Stimulated activated CD4-positive, alpha-beta T cell treated with anti-CD3 and anti-CD28 coated beads, Interleukin-4, amount 100 ng/mL, for 4 hours (primary cell): ENCODE data around the gene INHBA.

Experiments used
- DNase-seq, 2 experiments: peaks; one replicate each; pipeline ENCODE4 v3.0.0-alpha.2; 2020

INHBA gene

GRCh38 chr7:41710838-41711237 lies 7.9 kb upstream of the INHBA start:
- DNase-seq, result no peak

GRCh38 chr7:41709621-41710020 lies 6.7 kb upstream of the INHBA start:
- DNase-seq, result no peak

- no peak for DNase-seq
These were observed 5.9 kb upstream of the INHBA start for GRCh38 chr7:41708581-41709358.

GRCh38 chr7:41706228-41706930 lies 3.5 kb upstream of the INHBA start:
- no peak for DNase-seq

- peak; percentile 35 to 42 for DNase-seq
These were observed 2.4 kb upstream of the INHBA start for GRCh38 chr7:41705109-41705901.

GRCh38 chr7:41701068-41701941 lies 1.6 kb downstream of the INHBA start:
- DNase-seq, result no peak

GRCh38 chr7:41700044-41700471 lies 2.8 kb downstream of the INHBA start:
- no peak for DNase-seq

- DNase-seq, result no peak
These were observed 3.4 kb downstream of the INHBA start for GRCh38 chr7:41699516-41699915.

- no peak for DNase-seq
These were observed 4.2 kb downstream of the INHBA start for GRCh38 chr7:41698726-41699125.

- no peak for DNase-seq
These were observed 4.8 kb downstream of the INHBA start for GRCh38 chr7:41698114-41698513.

GRCh38 chr7:41696323-41696916 lies 6.5 kb downstream of the INHBA start:
- no peak for DNase-seq

GRCh38 chr7:41695661-41696322 lies 7.1 kb downstream of the INHBA start:
- no peak for DNase-seq

GRCh38 chr7:41694495-41694894 lies 8.4 kb downstream of the INHBA start:
- no peak for DNase-seq

- DNase-seq, result no peak
These were observed 9.5 kb downstream of the INHBA start for GRCh38 chr7:41693150-41693997.

GRCh38 chr7:41692251-41692650 lies 10.6 kb downstream of the INHBA start:
- no peak for DNase-seq

GRCh38 chr7:41691286-41692190 lies 11.4 kb downstream of the INHBA start:
- no peak for DNase-seq

- no peak for DNase-seq
These were observed 13.1 kb downstream of the INHBA start for GRCh38 chr7:41689815-41690214.

- DNase-seq, result no peak
These were observed 14.0 kb downstream of the INHBA start for GRCh38 chr7:41688906-41689305.

GRCh38 chr7:41688012-41688625 lies 14.8 kb downstream of the INHBA start:
- no peak for DNase-seq
